ENCODE measurements around the gene GRID1.

DNA sequence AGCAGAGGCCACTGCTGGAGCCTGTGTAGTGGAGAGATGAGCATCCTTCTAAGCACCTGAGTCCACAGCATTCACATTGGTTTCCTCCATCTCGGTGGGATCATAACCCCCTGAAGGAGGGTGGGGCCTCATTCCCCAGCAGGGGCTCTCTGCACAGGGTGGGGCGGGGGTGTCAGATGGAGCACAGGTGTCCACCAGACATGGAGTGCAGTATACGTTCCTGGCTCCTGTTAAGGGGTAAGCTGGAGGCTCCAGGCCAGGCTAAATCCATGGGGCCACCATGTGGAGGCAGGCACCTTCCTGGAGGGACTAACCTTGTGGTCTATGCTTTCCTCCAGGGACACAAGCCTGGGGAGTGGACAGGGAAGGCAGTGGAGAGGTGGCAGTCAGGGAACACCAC is 252.6 kb downstream of the GRID1 start:
- TF ChIP-seq, protein P1, sequence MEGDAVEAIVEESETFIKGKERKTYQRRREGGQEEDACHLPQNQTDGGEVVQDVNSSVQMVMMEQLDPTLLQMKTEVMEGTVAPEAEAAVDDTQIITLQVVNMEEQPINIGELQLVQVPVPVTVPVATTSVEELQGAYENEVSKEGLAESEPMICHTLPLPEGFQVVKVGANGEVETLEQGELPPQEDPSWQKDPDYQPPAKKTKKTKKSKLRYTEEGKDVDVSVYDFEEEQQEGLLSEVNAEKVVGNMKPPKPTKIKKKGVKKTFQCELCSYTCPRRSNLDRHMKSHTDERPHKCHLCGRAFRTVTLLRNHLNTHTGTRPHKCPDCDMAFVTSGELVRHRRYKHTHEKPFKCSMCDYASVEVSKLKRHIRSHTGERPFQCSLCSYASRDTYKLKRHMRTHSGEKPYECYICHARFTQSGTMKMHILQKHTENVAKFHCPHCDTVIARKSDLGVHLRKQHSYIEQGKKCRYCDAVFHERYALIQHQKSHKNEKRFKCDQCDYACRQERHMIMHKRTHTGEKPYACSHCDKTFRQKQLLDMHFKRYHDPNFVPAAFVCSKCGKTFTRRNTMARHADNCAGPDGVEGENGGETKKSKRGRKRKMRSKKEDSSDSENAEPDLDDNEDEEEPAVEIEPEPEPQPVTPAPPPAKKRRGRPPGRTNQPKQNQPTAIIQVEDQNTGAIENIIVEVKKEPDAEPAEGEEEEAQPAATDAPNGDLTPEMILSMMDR (IDR thresholded peaks at IDR 0.05), result no peak
- no peak for TF ChIP-seq POLR2A (IDR thresholded peaks at IDR 0.05)

All from lower leg skin (tissue), 3 donors.